HUES64 (cell line): ENCODE measurements around the gene RIPK1.
"Not testable (repeated sequence)": the region's sequence is repeated elsewhere in the genome, so short reads cannot be mapped to it uniquely, and the experiment has no call there.

Experiments used
- H3K27ac ChIP-seq: 2 replicates; pipeline ENCODE4 v1.7.0; 2013; ENCODE audit warnings: low read depth, low read length, inconsistent platforms
- H3K27me3 ChIP-seq: 2 replicates; pipeline ENCODE4 v1.6.1; 2013; ENCODE audit warnings: mild to moderate bottlenecking, low read length; ENCODE audit not compliant: insufficient read depth
- H3K36me3 ChIP-seq: 2 replicates; pipeline ENCODE4 v1.6.1; 2013; ENCODE audit warnings: mild to moderate bottlenecking, low read length; ENCODE audit not compliant: insufficient read depth
- H3K4me1 ChIP-seq: 2 replicates; pipeline ENCODE4 v1.6.1; 2013; ENCODE audit warnings: mild to moderate bottlenecking, low read length, moderate library complexity; ENCODE audit not compliant: insufficient read depth
- H3K4me3 ChIP-seq: 2 replicates; pipeline ENCODE4 v1.5.1; 2013; ENCODE audit warnings: mild to moderate bottlenecking, low read length, moderate library complexity
- H3K9ac ChIP-seq: 2 replicates; pipeline ENCODE4 v1.6.1; 2013; ENCODE audit warnings: mild to moderate bottlenecking, low read depth, low read length
- H3K9me3 ChIP-seq: 2 replicates; pipeline ENCODE4 v1.6.1; 2013; ENCODE audit warnings: low read depth, low read length; ENCODE audit not compliant: insufficient read depth
- WGBS: fragments of 150-250, 120-280 bp; methylation state at CpG from one replicate; pipeline ENCODE4 v1.1.7; 2013; ENCODE audit warnings: missing lambda C conversion rate; 5-methylcytosine and 5-hydroxymethylcytosine counted together

The RIPK1 gene

DNA sequence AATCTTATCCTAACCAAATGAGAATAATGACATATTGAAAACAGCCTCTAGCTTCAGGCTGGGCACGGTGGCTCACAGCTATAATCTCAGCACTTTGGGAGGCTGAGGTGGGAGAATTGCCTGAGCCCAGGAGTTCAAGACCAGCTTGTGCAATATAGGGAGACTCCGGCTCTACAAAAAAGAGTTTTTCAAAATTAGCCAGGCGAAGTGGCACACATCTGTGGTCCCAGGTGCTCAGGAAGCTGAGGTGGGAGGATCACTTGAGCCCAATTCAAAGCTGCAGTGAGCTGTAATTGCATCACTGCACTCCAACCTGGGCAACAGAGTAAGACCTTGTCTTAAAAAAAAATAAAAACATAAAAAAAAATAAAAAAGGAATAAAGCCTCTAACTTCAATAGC is 84.4 kb downstream of the RIPK1 start:
- Histone ChIP-seq H3K27ac (no peak overlapping the region), H3K4me1 (no peaks in the 10 kb centered on the region), H3K36me3 (peaks cover 68% of the 10 kb centered on the region), H3K9ac (no peak overlapping the region), H3K4me3 (no peak overlapping the region), H3K27me3 (no peaks in the 10 kb centered on the region), H3K9me3 (no peaks in the 10 kb centered on the region)
- WGBS: 84% methylated on average over 3 of the region's 3 CpGs

DNA sequence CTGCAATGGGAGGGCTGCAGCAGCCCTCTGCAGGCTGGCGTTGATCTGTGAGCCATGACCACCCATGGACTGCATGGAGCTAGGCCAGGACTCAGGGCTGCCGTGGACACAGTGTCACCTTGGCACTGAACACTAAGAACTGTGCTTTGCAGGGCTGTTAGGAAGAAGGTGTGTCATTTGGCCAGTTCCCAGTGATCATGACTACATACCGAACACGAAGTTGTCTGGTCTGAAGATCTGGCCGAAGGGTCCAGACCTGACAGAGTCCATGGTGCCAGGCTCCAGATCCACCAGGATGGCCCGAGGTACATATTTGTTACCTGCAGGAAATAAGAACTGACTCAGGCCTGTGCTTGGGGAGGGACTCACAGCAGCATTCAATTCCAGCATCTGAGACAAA is 87.1 kb downstream of the RIPK1 start:
- WGBS: 78% methylated on average over 6 of the region's 6 CpGs
- not testable (repeated sequence) for H3K9ac ChIP-seq, H3K9me3 ChIP-seq, H3K27me3 ChIP-seq
- peaks cover 19% of the 10 kb centered on the region for H3K4me1 ChIP-seq
- H3K27ac ChIP-seq: peak overlapping the region; percentile 33; the same call in 1 of the 2 replicates
- H3K4me3 ChIP-seq: peak overlapping the region; percentile 41; the same call in 1 of the 2 replicates
- H3K36me3 ChIP-seq: peaks cover 44% of the 10 kb centered on the region

DNA sequence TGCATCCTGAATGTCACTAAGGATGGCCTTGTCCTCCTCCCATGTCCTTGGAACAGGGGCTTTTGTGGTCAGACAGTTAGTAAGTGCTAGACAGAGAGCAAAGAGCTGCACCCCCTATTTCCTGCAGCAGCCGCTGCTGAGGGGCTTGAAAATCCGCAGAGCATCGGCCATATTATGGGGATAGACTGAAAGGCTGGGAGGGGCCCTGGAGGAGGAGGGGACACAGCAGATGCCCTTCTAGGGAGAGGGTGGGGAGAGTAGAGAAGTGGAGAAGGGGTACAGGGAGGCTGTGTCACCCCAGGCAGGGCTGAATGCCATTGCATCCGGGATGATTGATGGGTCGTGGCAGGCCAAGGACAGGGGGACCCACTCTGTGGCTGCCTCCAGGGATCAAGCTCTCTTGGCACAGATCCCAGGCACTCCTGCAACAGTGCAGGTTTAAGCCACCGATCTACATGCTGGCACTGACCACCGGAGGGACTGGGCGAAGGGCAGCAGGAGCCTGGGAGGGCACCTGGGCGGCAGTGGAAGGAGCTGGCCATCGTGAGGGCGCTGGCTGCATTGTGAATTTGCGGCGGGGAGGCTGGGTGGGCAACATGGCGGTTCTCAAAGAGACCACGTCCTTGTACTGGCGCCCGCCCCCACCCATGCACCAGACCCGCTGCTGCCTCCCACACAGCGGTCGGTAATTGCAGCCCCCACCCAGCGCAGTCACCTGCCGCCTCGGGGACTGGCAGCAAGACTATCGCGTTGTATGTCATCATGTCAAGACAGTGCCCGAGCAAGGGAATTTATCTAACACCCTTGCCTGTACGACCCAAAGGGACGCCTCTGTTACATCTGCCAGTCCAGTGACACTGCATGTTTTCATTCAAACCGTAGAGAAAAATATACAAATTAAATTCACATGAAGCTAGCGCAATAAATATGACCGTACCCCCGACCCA is 88.2 kb downstream of the RIPK1 start:
- 9% methylated on average over 29 of the region's 32 CpGs for WGBS
- Histone ChIP-seq H3K4me1 (peaks cover 27% of the 10 kb centered on the region), H3K4me3 (peak overlapping the region; percentile 97), H3K9ac (peak overlapping the region; percentile 89), H3K36me3 (peaks cover 35% of the 10 kb centered on the region)
- not testable (repeated sequence) for H3K9me3 ChIP-seq, H3K27ac ChIP-seq, H3K27me3 ChIP-seq

DNA sequence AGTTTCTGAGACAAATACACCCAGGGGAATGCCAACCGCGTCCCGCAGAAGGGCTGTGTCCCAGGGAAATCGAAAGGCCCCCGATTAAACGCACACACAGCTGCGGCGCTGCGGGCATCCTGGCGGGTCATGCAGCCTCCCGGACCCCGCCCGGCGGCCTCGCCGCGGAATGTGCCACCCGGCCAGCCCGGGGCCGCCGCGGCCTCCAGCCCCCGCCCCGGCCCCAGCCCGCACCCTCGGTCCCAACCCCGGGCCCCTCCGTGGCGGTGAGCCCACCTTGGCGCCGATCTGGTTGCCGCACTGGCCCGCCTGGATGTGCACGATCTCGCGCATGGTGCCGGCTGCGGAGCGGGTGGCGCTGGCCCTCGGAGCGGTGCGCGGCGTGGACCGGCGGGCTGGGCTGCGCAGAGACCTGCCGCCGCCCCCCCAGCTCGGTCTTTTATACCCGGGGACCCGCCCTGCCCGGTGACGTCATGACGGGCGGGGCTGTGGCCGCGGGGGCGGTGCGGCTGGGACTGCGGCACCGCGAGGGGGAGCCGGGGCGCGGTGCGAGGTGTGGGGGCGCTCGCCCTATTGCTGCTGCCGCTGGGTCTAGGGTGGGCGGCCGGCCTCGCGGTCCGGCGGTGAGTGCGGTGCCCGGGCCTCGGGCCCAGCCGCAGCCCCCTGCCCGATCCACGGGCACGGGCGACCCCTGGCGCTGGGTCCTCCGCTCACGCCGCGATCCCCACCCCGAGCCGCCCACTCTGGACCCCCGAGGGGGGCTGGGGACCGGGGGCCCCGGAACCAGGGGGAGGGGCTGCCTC is 89.0 kb downstream of the RIPK1 start, which contains the start of gene TUBB2A:
Gene TUBB2A (minus strand): TSS at position 414 of the 803 bp plus-strand sequence. CDS start 81 bp downstream, at position 333.
- peaks cover 27% of the 10 kb centered on the region for H3K36me3 ChIP-seq
- peak within 1 kb of the TSS; percentile 92 for H3K27ac ChIP-seq
- peak within 1 kb of the TSS; percentile 97 for H3K4me3 ChIP-seq
- peak within 1 kb of the TSS; percentile 89 for H3K9ac ChIP-seq
- H3K27me3 ChIP-seq: no peaks in the 10 kb centered on the region
- WGBS: under 1% methylated on average over 95 of the region's 95 CpGs
- no peaks in the 10 kb centered on the region for H3K9me3 ChIP-seq
- peaks cover 31% of the 10 kb centered on the region for H3K4me1 ChIP-seq

DNA sequence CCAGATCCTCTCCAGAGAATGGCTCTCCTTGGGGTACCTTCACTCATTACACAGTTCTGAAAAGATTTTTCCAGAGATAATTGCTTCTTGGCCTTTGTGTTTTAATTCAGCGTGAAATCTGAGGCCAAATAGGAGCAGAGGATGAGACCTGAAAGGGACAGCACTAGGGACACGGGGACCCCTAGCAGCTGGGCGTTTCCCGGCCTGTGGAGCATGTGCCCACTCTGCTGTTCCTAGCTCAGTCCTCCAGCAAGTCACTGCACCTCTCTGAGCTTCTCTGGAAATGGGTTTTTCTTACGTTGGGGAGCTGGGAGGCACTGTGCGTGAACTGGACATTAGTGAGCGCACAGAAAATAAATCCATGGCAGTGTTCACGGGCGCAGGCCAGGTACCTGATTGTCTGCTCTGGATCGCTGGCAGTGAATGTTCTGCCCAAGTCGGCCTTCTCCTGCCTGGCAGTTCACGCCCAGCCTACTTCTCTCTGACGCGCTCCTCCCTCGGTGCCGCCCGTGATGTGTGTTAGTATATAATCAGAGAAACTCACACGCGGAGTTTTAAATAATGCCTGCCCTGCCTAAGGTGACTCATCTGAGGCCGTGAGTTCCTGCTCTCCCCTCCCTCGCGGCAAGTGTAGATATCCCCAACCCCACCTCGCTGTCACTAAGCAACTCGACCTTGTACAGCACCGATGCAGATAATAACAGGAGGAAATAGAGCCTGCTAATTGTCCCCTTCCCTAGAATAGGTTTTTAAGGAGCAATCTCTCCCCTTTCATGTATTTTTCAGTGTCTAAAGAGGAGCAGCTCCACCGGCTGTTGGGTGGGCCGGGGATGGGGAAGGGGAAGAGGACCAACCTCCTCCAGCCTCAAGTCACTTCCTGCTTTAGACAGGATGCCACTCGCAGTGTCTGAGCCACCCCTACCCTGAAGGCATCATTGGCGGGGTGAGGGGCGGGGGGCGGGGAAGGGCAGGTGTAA is 91.8 kb downstream of the RIPK1 start:
- 36% methylated on average over 29 of the region's 31 CpGs for WGBS
- H3K4me1 ChIP-seq: peaks cover 49% of the 10 kb centered on the region
- no peaks in the 10 kb centered on the region for H3K27me3 ChIP-seq
- H3K9me3 ChIP-seq: no peaks in the 10 kb centered on the region
- peak overlapping the region; percentile 18; the same call in 1 of the 2 replicates for H3K4me3 ChIP-seq
- peak overlapping the region; percentile 50; the same call in 1 of the 2 replicates for H3K27ac ChIP-seq
- peaks cover 7% of the 10 kb centered on the region for H3K36me3 ChIP-seq
- H3K9ac ChIP-seq: no peak overlapping the region; the same call in 1 of the 2 replicates

DNA sequence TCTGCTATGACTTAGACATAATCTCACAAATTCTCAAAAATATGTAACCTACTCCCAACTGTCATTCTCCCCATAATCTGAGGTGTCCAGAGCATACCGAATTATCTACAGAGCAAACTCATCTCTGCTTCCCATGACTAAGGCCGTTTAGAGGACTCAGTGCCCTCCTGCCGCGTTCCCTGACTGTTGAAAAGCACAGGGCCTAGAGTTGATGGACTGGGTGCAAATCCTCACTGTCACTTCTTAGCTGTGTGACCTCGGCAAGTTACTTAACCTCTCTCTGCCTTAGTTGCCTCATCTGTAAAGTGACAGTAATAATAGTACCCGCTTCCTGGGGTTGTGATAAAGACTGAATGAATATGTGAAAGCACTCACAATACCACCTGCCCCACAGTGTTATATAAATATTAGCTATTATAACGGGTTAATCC is 93.8 kb downstream of the RIPK1 start:
- 6% methylated on average over 6 of the region's 7 CpGs for WGBS
- no peaks in the 10 kb centered on the region for H3K36me3 ChIP-seq
- no peaks in the 10 kb centered on the region for H3K9me3 ChIP-seq
- peak overlapping the region; percentile 95; the same call in 1 of the 2 replicates for H3K9ac ChIP-seq
- no peaks in the 10 kb centered on the region for H3K27me3 ChIP-seq
- H3K27ac ChIP-seq: peak overlapping the region; percentile 92; the same call in 1 of the 2 replicates
- H3K4me3 ChIP-seq: peak overlapping the region; percentile 84
- H3K4me1 ChIP-seq: peaks cover 68% of the 10 kb centered on the region

DNA sequence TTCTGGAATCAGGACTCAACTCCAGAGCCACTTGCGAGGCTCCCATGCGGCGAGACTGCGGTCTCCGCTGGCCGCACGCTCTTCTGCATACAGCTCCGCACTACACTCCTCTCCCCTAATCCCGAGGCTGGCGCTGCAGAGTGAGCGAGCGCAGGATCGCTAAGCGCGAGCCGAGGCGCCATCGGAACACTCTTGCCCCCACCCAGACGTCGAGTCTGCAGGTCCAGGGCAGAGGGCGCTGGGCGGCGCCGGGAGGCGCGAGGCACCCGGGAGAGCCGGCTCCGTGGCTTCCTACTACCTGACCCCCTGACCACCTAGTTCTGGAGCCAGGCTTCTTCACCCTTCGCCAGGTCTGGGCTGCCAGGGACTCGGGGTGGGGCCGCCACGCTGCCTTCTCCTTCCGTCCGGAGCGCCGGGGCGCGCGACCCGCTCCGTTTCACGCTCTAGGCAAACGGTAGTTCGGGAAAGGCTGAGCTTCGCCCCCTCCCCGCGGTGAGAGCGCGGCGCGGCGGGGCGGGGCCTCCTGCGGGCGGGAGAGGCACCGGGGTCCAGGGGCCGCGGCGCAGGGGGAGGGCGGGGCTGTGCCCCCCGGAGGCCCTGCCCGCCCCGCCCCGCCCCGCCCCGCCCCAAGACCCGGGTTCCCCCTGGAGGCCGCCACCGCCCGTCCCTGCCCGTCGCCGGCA is 94.4 kb downstream of the RIPK1 start:
- Histone ChIP-seq H3K27ac (peak overlapping the region; percentile 92), H3K9ac (peak overlapping the region; percentile 95), H3K9me3 (no peaks in the 10 kb centered on the region), H3K4me3 (peak overlapping the region; percentile 84), H3K36me3 (no peaks in the 10 kb centered on the region), H3K27me3 (no peaks in the 10 kb centered on the region), H3K4me1 (peaks cover 74% of the 10 kb centered on the region)
- WGBS: under 1% methylated on average over 69 of the region's 74 CpGs

DNA sequence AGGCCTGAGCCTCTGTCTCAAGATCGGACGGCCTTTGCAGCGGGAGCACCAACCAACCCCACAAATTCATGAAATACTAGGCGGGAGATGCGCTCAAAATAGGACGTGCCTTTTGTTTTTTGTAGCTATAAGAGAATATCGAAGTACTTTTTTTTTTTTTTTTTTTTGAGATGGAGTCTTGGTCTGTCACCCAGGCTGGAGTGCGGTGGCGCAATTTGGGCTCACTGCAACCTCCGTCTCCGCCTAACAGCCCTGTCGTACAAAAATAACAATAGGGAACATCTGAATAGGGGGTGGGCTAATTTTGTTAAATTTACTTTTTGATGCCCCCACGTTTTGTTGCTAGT is 94.9 kb downstream of the RIPK1 start:
- peak overlapping the region; percentile 84 for H3K4me3 ChIP-seq

DNA sequence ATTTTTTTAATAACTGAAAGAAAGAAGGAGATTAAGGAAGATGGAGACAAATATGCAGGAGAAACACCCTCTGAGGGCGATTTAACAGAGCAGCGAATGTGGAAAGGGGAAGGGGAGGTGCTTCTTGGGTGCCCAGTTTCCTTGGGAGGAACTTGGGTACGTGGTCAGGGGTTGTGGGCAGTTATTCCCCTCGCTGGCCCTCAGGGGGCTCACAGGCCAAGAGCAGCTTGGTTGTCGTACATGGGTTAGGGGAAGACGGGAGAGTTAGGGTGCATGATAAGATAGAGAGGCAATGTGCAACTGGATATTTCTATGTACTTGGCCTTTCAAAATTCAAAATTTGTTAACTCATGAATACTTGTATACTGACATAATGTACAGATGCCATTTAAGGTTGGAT is 96.1 kb downstream of the RIPK1 start:
- Histone ChIP-seq H3K4me1 (peaks cover 70% of the 10 kb centered on the region), H3K27me3 (no peaks in the 10 kb centered on the region), H3K9me3 (no peaks in the 10 kb centered on the region), H3K9ac (peak overlapping the region; percentile 82; the same call in 1 of the 2 replicates), H3K27ac (peak overlapping the region; percentile 97), H3K36me3 (no peaks in the 10 kb centered on the region), H3K4me3 (no peak overlapping the region)
- WGBS: 61% methylated on average over 6 of the region's 6 CpGs

More for the DNA sequence above, 94.9 kb downstream of the RIPK1 start:
- no peaks in the 10 kb centered on the region for H3K9me3 ChIP-seq
- peak overlapping the region; percentile 58; the same call in 1 of the 2 replicates for H3K9ac ChIP-seq
- WGBS: 13% methylated on average over 10 of the region's 13 CpGs
- no peaks in the 10 kb centered on the region for H3K27me3 ChIP-seq
- peaks cover 77% of the 10 kb centered on the region for H3K4me1 ChIP-seq
- peak overlapping the region; percentile 70 for H3K27ac ChIP-seq
- no peaks in the 10 kb centered on the region for H3K36me3 ChIP-seq
